Thyroid gland (tissue), 4 donors: Measurements from ENCODE around the gene LSAMP.

ENCODE experiments used
- CTCF ChIP-seq, 6 experiments: fragments of 200-600 bp in 3 of 6; fragments of 450-650 bp in 3 of 6; sonication (generic) in 3 of 6; IDR thresholded peaks; one replicate each; pipeline ENCODE4 v1.5.1; 2016 to 2019; ENCODE audit warnings: antibody characterized with exemption in 6 of 6, mild to moderate bottlenecking in 2 of 6, inconsistent platforms in 1 of 6, moderate library complexity in 1 of 6
- POLR2A ChIP-seq, 2 donors: fragments of 450-650 bp; IDR thresholded peaks; one replicate each; pipeline ENCODE4 v1.6.1; 2017; ENCODE audit warnings: antibody characterized with exemption in 2 of 2, mild to moderate bottlenecking in 2 of 2, moderate library complexity in 1 of 2

GRCh38 chr3:116288485-116288884, 156.8 kb downstream of the LSAMP start:
- TF ChIP-seq CTCF (IDR thresholded peaks at IDR 0.05) (no peak), POLR2A (IDR thresholded peaks at IDR 0.05) (no peak)
